HG03280 (cell line): Measurements from ENCODE around the gene OLR1.
"Not testable (repeated sequence)": the region's sequence is repeated elsewhere in the genome, so short reads cannot be mapped to it uniquely, and the experiment has no call there.

ENCODE experiments used
- ATAC-seq: cut with Tn5 transposase; IDR thresholded peaks from one replicate; pipeline ENCODE4 v1.9.1; 2021; ENCODE audit warnings: mild to moderate bottlenecking, moderate library complexity; ENCODE audit not compliant: unreplicated experiment

OLR1 gene

DNA sequence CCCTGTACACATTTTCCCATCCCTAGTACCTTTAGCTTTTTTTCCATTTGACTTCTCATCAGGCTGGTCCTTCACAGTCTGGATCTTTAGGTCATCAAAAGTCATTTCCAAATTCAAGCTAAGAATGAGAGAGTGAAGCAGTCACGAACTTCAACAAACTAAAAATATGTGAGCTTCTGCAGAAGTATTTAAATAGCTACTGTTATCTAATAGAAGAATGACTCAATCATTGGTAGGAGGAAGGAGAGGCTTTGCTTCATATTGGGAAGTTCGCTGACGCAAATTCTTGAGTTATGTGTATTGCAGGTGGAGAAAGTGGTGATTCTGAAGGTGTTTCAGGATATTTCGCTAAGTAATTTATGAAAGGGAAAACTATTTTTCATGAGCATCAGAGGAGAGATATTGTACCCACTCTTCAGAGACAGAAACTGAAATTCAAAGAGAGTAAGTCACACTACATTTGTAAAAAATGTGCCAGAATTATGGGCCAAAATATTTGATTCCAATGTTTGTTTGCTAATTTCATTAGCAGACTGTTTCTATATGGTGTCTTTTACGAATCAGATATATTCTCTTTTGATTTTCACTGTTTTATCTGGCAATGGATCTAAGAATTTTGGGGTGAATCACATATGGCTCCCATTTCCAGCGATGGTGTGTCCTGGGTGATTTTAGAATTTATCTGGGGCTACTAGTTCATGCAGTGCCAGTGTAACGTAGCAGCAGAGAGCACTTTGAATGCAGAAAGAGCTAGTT lies at the start of gene OLR1:
TSS of gene OLR1 (minus strand) at position 160 of the 756 bp plus-strand sequence. CDS start at position 105, 55 bp downstream.
- ATAC-seq: no peak

DNA sequence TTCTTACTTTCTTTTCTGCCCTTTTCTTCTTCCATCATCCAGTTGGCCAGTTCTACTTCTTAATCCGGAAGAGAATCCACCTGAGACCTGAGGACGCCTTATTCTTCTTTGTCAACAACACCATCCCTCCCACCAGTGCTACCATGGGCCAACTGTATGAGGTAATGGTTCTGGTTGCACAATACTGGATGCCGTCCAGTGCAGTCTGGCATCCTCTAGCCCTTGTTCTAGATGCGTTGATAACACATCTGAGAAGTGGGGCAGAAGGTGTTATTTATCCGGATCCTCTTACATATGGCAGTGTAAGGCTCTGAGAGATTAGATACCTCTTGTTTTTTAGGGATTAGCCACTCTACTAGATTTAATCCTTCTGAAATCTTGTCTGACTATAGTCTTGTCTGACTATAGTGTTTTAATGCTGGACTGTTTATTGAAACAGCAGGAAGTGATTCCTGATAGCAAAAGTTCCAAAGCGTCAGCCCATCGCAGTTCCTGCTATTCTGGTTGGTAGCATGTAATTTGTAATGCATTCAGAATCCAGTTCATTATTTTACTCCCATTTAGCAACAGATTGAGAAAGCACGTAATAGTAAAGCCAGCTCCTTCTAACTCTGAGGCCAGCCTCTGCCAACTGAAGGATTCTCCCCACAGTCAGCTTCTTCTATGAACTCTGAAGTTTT lies 48.6 kb upstream of the OLR1 start:
- no peak for ATAC-seq

DNA sequence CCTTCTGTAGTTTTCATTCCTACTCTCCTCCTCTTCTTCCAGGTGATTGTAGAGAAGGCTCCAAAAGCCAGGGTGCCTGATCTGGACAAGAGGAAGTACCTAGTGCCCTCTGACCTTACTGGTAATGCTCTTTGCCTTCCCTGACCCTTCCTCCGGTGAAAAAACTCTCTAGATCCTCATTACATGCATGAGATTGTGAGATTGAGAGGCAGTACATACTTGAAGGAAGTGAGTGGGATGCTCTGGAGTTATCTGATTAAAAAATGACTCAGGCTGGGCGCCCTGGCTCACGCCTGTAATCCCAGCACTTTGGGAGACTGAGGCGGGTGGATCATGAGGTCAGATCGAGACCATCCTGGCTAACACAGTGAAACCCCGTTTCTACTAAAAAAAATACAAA lies 46.1 kb upstream of the OLR1 start:
- no peak for ATAC-seq

DNA sequence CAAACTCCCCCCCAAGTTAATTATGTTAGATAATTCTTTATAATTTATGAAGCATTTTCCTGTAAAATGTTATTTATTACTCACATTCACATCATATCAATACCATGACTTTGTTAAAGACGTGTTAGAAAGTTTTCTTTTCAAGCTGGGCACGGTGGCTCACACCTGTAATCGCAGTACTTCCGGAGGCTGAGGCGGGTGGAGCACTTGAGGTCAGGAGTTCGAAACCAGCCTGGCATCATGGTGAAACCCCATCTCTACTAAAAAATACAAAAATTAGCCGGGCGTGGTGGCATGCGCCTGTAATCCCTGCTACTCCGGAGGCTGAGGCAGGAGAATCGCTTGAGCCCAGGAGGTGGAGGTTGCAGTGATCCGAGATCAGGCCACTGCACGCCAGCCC lies 44.0 kb upstream of the OLR1 start:
- ATAC-seq: not testable (repeated sequence)

DNA sequence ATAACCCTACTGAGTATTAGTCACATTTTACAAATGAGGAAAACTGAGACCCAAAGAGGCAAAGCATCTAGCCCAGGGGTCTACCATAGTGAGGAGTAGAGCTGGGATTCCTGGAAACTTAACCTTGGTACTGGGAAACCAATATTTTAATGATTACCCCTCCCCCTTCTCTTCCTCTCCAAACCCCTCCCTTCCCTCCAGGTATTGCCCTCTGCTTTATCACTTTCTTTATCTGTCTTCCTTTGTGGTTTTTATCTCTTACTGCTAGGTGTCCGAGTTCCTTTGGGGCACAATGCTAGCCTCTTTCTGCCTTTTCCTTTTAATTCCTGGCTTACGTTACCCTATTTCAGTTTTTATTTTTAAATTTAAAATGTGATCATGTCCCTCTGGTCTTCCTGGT lies 43.5 kb upstream of the OLR1 start:
- no peak for ATAC-seq

DNA sequence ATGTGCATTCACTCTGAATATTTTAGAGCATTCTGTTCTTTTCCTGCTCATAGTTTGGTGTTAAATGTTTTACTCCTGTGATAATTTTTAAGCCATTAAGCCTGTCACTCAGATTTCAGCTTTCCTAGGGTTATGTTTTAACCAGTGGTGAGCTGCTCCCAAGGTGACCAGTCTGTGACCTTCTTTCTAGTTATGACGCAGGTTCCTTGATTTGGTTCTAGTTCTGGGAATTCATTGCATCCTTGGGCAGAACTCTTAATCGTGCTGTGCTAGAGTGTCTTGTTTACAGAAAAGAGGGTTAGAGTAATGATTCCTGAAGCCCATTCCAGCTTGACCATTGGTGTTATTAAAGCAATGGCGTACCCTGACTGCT lies 42.9 kb upstream of the OLR1 start:
- ATAC-seq: no peak

DNA sequence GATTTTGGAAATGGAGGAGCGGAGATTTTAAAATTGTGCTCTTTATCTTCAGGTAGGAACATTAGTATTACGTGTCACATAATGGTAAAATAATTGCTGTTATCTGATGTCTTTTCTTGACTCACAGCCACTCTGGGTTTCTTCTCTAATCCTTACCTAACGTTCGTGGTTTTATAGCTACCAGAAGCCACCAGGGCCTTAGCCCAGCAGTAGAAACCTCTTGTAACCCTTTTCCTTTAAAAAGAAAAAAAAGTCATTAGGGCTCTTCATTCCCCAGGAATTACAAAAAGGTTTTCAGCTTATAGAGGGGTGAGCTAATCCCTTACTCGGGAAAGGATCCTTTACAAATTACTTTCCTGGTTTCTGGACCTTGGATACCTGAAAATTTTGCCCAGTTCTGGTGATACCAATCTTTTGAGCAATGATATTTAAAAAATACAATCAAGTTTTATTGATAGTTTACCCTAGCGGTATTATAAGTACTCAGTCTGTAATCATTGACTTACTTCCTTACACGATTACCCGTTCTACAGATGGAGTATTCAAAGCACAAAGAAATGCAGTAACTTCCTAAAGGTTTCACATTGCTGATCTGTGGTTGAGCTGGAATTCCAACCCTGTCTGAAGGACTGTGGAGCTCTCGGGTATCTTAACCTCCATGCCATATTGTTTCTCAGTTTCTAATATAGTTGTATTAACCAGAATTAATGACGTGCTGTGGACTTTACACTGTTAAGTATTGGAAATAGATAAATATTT lies 42.4 kb upstream of the OLR1 start:
- ATAC-seq: no peak

DNA sequence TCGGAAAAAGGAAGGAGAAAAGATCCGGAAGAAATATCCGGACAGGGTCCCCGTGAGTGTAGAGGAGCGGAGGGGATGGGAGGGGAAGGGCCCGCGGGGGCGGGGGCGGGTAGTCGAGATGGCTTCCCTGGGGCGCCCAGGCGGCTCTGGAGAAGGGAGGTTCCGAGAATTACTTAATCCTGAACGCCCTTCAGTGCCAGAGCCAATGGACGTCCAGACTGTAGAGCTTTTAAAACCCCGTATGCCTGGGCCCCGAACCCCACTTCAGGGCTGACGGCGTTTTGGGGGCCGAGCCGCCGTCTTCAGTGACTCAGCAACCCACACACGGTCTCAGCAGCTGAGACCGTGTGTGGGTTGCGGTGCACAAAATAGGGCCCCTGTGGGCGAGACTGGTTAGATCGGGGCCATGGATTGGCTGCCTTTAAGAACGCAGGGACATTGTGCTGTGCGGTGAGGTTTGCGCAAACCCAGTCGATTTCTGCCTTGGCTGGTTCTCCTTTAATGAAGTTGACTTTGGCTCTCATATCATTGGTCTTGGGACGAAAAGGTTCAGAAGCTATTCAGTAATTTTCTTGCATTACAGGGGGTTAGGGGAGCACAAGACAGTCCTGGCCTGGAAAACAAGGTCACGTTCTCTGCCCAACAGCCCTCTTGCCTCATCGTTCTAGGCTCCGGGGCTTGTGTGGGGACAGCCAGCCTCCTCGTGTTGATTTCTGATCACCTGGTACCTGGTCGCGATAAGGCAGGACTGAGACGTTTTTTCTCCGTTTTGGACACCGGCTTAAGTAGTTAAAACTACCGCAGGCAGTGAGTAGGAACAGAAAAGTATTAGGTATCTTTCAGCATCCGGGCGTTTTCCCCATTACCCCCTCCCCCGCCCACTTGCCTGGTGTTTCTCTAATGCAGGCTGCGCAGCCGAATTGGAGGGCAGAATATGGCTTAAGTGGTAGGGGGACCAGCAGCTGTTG lies 41.5 kb upstream of the OLR1 start:
- ATAC-seq: peak; percentile 45

DNA sequence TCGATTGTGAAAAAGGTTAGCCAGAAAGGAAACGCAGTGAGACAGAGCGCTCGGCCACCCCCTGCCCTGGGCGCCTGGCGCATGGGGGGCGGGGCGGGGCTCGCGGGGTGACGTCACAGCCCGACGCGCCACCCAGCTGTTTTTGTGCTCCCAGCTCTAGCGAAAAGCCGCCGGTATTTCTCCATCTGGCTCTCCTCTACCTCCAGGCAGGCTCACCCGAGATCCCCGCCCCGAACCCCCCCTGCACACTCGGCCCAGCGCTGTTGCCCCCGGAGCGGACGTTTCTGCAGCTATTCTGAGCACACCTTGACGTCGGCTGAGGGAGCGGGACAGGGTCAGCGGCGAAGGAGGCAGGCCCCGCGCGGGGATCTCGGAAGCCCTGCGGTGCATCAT lies 40.8 kb upstream of the OLR1 start, which contains the start of gene GABARAPL1:
TSS of gene GABARAPL1 (plus strand) at position 139 of the 393 bp plus-strand sequence. CDS start at position 392, 253 bp downstream.
- ATAC-seq: peak; percentile 66

DNA sequence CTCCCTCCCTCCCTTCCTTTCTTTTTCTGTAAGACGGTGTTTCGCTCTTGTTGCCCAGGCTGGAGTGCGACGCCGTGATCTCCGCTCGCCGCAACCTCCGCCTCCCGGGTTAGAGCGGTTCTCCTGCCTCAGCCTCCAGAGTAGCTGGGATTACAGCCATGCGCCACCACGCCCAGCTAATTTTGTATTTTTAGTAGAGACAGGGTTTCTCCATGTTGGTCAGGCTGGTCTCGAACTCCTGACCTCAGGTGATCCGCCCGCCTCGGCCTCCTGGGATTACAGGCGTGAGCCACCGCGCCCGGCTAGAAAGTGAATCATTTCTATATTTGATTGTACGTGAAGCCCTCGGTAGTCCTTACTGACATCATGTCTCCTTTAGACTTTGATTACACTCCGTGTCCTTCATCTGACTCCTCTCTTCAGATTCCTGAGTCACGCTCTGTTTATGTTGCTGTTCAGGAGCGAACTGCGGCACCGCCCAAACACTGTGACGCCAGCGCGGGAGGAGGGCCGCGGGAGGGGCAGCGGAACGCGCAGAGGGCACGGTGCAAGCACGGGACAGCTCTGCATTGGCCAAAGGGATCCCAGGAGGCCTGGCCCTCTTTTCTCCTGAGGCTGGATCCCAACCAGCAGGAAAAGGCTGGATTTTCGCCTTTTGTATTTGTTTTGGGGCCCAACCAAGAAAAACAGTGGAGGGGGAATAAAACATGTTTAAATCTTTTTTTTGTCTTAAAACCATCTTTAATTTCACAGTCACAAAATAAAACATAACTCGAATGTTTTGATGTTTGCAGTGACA lies 40.2 kb upstream of the OLR1 start:
- ATAC-seq: peak; percentile 69

DNA sequence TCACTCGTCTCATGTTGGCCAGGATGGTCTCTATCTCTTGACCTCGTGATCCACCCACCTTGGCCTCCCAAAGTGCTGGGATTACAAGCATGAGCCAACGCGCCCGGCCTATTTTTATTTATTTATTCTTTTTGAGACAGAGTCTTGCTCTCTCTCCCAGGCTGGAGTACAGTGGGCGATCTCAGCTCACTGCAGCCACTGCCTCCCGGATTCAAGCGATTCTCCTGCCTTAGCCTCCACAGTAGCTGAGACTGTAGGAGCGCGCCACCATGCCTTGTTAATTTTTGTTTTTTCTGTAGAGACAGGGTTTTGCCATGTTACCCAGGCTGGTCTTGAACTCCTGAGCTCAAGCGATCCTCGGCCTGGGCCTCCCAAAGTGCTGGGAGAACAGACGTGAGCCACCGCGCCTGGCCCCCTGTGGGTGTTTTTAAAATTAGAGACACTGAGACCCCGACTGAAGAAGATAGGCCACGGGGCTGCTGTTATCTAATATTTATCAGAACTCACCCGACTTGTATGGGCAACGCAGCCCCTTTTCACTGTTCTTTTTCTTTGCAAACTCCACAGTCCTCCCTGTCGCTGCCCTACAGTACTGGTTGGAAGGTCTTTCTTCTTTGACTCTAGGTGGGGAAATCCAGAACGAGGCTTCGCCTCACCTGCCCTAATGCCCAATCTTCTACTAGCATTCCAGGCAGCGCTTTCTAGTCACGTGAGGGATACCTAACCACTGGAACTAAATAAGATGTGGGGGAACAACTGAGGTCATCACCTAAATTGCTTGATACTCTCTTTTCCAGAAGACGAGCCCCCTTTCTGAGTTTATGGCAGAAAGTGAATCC lies 39.4 kb upstream of the OLR1 start:
- ATAC-seq: no peak

DNA sequence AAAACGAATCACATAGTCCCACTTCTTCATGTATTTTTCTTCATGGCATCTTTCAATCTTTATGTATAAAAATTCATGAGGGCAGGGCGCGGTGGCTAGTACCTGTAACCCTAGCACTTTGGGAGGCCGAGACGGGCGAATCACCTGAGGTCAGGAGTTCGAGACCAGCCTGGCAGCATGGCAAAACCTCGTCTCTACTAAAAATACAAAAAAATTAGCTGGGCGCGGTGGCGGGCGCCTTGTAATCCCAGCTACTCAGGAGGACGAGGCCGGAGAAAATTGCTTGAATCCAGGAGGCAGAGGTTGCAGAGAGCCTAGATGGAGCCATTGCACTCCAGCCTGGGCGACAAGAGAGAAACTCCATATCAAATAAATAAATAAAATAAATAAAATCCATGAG lies 38.3 kb upstream of the OLR1 start:
- no peak for ATAC-seq

DNA sequence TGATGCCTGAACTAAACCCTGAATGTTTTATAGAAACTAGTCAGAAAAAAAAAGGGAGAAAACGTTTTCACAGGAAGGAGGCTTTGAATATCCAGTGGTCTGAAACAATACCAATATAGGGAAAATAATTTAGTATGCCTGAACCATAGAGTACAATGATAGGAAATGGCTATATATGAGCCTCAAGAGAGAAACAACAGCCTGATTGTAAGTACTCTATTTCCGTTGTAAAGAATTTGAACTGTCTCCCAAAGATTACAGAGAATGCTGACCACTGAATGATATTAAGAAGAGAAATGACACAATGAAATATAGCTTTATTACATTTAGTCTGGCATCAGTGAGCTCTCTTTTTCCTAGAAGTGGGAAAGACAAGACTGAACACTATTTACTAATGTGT lies 35.2 kb upstream of the OLR1 start:
- ATAC-seq: no peak

DNA sequence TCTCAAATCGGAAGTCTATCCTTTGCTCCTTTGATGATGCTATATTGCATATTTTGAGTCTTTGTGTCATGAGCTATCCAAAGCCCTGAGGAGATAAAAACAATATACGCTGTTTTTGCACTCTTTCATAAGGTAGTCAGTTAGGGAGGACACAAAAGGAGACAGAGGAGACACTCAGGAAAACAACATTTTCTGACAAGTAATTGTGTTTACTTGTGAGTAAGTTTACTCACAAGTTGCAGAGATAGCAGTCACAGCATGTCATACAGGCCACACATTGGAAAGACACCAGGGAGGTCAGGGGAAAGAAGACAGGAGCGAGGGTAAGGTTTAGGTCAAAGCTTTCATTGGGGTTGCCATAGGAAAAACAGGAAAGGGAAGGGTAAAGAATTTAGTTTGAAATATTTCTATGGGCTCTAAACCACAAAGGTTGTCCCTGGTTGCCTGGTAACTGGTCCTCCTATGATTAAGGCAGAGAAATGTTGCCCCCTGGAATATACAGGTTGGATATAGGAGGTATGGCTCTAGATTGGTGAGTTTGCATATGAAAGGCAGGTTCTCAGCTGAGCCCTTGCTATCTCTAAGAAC lies 33.4 kb upstream of the OLR1 start:
- no peak for ATAC-seq

DNA sequence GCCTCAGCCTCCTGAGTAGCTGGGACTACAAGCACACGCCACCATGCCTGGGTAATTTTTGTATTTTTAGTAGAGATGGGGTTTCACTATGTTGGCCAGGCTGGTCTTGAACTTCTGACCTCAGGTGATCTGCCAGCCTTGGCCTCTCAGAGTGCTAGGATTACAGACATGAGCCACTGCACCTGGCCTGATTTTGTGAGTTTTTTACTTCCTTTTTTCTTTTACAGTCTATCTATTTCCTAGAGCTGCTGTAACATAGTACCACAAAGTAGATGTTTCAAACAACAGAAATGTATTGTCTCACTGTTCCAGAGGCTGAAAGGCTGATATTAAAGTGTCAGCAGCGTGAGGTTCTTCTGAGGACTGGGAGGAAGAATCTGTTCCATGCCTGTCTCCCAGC lies 32.6 kb upstream of the OLR1 start:
- ATAC-seq: not testable (repeated sequence)

DNA sequence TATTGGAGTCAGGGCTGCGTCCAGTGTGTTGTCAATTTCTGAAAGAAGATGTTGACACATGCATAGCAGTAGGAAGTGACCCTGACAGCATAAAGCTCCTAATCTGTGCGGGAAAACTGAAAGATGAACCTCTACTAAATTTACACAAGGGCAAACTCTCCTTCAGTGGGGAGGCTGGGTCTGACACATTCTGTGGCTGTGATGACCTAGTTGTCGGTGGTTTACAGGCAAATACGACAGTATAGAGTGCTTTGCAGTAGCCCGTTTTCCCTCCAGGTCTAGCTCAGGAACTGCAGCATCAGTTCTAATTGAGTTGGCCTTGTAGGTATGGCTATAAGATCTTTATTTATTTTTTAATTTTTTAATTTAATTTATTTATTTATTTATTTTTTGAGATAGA lies 25.9 kb upstream of the OLR1 start:
- no peak for ATAC-seq

DNA sequence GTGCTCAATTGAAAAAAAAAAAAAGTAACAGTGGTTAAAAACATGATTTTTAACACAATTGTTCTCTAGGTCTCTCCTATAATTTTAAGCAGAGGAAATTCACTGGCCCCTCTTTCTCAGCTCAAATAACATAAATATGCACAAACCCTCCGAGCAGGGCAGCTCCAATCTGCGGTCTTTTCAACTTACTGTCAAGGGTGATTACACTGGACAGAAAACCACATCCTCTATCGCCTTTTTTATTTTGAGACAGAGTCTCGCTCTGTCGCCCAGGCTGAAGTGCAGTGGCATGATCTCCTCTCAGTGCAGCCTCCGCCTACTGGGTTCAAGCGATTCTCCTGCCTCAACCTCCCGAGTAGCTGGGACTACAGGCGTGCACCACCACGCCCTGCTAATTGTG lies 24.3 kb upstream of the OLR1 start:
- ATAC-seq: no peak

DNA sequence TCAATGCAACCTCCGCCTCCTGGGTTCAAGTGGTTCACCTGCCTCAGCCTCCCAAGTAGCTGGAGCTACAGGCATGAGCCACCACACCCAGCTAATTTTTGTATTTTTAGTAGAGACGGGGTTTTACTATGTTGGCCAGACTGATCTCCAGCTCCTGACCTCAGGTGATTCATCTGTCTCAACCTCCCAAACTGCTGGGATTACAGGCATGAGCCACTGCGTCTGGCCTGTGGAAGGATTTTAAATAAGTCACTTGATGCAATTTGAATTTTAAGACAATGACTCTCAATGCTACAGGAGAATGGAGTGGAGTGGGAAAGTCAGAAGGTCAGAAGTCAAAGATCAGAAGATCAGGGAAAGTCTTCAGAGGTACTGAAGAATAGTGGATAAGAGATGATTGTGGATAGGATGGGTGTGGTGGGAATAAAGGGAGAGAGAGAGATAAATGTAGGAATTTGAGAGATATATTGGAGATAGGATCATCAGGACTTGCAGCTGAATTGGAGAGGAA lies 22.3 kb upstream of the OLR1 start:
- ATAC-seq: no peak
